ENCODE measurements around the gene ERC2. TPM values are rescaled to one million over a fixed set of nuclear protein-coding genes. Genes with fewer than 3 reads are reported as not detected.

ERC2 gene
- total and polyA plus RNA-seq, 2 of the 13 experiments (the other 11 are each of a cell fraction or from before 2014, with no cell fraction given): 0.16 to 0.22 TPM

GRCh38 chr3:55601366-55602080 lies 866.7 kb downstream of the ERC2 start (continued):
- TF ChIP-seq ZNF513 (CRISPR knock-in tag; conservative IDR thresholded peaks at IDR 0.05) (no peak), NCOR1 (IDR thresholded peaks at IDR 0.05; ENCODE audit: borderline replicate concordance, low read length) (no peak), ZNF577 (CRISPR knock-in tag; IDR thresholded peaks at IDR 0.05; ENCODE audit: borderline replicate concordance, low read depth) (no peak), U2AF2 (IDR thresholded peaks at IDR 0.05; ENCODE audit: low read depth, low read length) (no peak), DR1 (CRISPR knock-in tag; IDR thresholded peaks at IDR 0.05) (no peak), ELK4 (CRISPR knock-in tag; IDR thresholded peaks at IDR 0.05; ENCODE audit: borderline replicate concordance) (no peak), ZNF292 (CRISPR knock-in tag; IDR thresholded peaks at IDR 0.05; ENCODE audit: borderline replicate concordance, low read depth) (no peak), MXD3 (CRISPR knock-in tag; IDR thresholded peaks at IDR 0.05) (no peak)

GRCh38 chr3:55598224-55598623 lies 870.0 kb downstream of the ERC2 start:
- no peaks in the 10 kb centered on the region for H3K4me1 ChIP-seq (ENCODE audit: insufficient read depth, low read length)
- H3K79me2 ChIP-seq (ENCODE audit: insufficient read depth, low read length): no peaks in the 10 kb centered on the region
- no peaks in the 10 kb centered on the region for H4K20me1 ChIP-seq (ENCODE audit: insufficient read depth, low read length)
- ATAC-seq (no peak), DNase-seq (ENCODE audit: low spot score) (no peak), FAIRE-seq (no peak)
- no peak overlapping the region for H2AFZ ChIP-seq (ENCODE audit: low read length)
- no peak overlapping the region for H3K9ac ChIP-seq (ENCODE audit: insufficient read depth, low read depth, low read length)
- no TSS peak for BruUV-seq (replicated peaks)
- H3K4me3 ChIP-seq (replicated peaks in 1 of 3; ENCODE audit: insufficient read depth in 1 of 3, low read depth in 2 of 3, low read length in 3 of 3): no peak overlapping the region
- no peak overlapping the region for H3K27ac ChIP-seq (ENCODE audit: extremely low read length, insufficient read depth, low read length)
- ChIA-PET POLR2A (no interaction called here), CTCF (ENCODE audit: low intra/inter-chr PET ratio, low total read pairs) (no interaction called here)
- H3K36me3 ChIP-seq (replicated peaks in 1 of 2; ENCODE audit: control insufficient read depth in 1 of 2, insufficient read depth in 2 of 2, low read length in 2 of 2): no peaks in the 10 kb centered on the region
- H3K27me3 ChIP-seq (ENCODE audit: control insufficient read depth in 1 of 2, insufficient read depth in 2 of 2, low read length in 2 of 2): 0 out of 5 replicates have a peak, but pooled peaks cover 0 to 3% of the 10 kb centered on the region in 2 experiments
- TF ChIP-seq MAFF (IDR thresholded peaks at IDR 0.05; ENCODE audit: low read depth, low read length): peak; percentile 41
- TF ChIP-seq MTERF4 (CRISPR knock-in tag; IDR thresholded peaks at IDR 0.05): no peak
- TF ChIP-seq MAFK (conservative IDR thresholded peaks at IDR 0.05 in 1 of 2, IDR thresholded peaks at IDR 0.05 in 1 of 2; ENCODE audit: low read length in 2 of 2): peak in 1 of 2 experiments; percentile 44; a peak in 3 of 4 replicates
- no peaks in the 10 kb centered on the region for H3K9me3 ChIP-seq (ENCODE audit: low read length)
- intact Hi-C loops (cut with micrococcal nuclease; ENCODE audit: unreplicated experiment) (no loop called here), in situ Hi-C loops (cut with HindIII; ENCODE audit: extremely low pct_ligation_motif_present, low pct_unique_long_range_greater_than_20kb) (no loop called here)
- WGBS (ENCODE audit: low lambda C conversion rate): 6% methylated on average over 2 of the region's 2 CpGs
- no peak overlapping the region for H3K4me2 ChIP-seq (ENCODE audit: low read depth, low read length)
